ENCODE data around the gene MARF1. TPM values are rescaled to one million over a fixed set of nuclear protein-coding genes. Genes with fewer than 3 reads are reported as not detected.
"Not testable (repeated sequence)": the region's sequence is repeated elsewhere in the genome, so short reads cannot be mapped to it uniquely, and the experiment has no call there.

MARF1 gene
- total RNA-seq, 1 donor from 2014 or later, result 53.6 TPM

GRCh38 chr16:15552507-15552906 is 90.4 kb downstream of the MARF1 start:
- no peak for ATAC-seq
- intact Hi-C loops (cut with micrococcal nuclease), result no loop called here

GRCh38 chr16:15548482-15548891 is 94.5 kb downstream of the MARF1 start:
- intact Hi-C loops (cut with micrococcal nuclease), result no loop called here
- ATAC-seq (no peak), DNase-seq (no peak)

More at GRCh38 chr16:15552507-15552906, 90.4 kb downstream of the MARF1 start:
- no peak for DNase-seq

DNA sequence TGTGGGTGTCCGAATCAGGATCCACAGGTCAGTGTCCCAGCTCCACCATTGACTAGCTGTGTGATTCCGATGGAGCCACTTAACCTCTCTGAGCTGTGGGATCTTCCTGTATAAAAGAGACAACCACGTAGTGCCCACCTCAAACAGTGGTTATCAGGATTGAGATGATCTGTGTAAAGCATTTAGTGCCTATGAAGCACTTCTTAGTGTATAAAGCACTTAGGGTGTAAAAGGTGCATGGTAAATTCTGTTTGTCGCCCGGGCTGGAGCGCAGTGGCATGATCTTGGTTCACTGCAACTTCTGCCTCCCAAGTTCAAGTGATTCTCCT is 95.2 kb downstream of the MARF1 start:
- ATAC-seq (no peak), DNase-seq (no peak)
- intact Hi-C loops (cut with micrococcal nuclease), result no loop called here

- ATAC-seq; intact Hi-C loops (cut with micrococcal nuclease); DNase-seq: not testable (repeated sequence)
Measured at GRCh38 chr16:15547072-15547767, 95.7 kb downstream of the MARF1 start.

DNA sequence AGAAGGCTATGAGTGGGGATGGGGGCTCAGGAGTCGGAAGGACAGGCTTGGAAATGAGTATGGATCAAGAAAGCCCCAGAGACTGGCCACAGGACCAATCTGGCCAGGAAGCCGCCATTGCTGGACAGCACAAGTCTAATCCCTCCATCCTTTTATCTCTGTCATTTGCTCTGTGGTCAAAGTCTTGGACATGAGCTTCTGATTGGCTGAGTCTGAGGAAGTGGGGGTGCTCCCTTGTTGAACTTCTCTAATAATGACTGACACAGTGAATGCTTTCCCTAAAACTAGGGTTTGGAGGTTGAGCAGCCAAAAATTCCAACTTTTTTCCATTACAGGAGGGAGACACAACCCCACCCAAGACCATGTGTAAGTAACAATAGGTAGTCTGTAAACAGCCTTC is 97.4 kb downstream of the MARF1 start:
- DNase-seq (no peak), ATAC-seq (no peak)
- intact Hi-C loops (cut with micrococcal nuclease), result no loop called here

GRCh38 chr16:15544405-15544804 is 98.5 kb downstream of the MARF1 start:
- intact Hi-C loops (cut with micrococcal nuclease), result no loop called here
- ATAC-seq, result no peak
- no peak for DNase-seq

Other genes with a start within 250 kb of the MARF1 start
- 5.3 TPM for gene MPV17L, start 247.4 kb downstream of the MARF1 start, total RNA-seq
- gene BMERB1, start 208.6 kb downstream of the MARF1 start, total RNA-seq, result 55.0 TPM
- 17.2 TPM for gene NDE1, start 7.1 kb upstream of the MARF1 start, total RNA-seq
- gene MYH11, start 213.9 kb upstream of the MARF1 start, total RNA-seq, result 8.0 TPM
- gene CEP20, start 245.4 kb upstream of the MARF1 start, total RNA-seq, result 30.6 TPM